Duodenal mucosa (tissue), 2 donors: ENCODE results near the gene PHACTR4.
A peak's percentile ranks its signal among the peaks of the same experiment; 100 is the strongest.
"Not testable (repeated sequence)": the region's sequence is repeated elsewhere in the genome, so short reads cannot be mapped to it uniquely, and the experiment has no call there.

Experiments used
- H3K27ac ChIP-seq: one replicate; pipeline ENCODE4 v1.7.0; 2013; ENCODE audit warnings: low read depth, low read length
- H3K27me3 ChIP-seq, 2 donors: one replicate each; pipeline ENCODE4 v1.7.0; 2013; ENCODE audit warnings: low read length in 2 of 2, control low read depth in 1 of 2; ENCODE audit not compliant: insufficient read depth in 2 of 2, control insufficient read depth in 1 of 2
- H3K36me3 ChIP-seq, 2 donors: one replicate each; pipeline ENCODE4 v1.7.0; 2013; ENCODE audit warnings: low read length in 2 of 2, control low read depth in 1 of 2; ENCODE audit not compliant: insufficient read depth in 2 of 2, control insufficient read depth in 1 of 2
- H3K4me1 ChIP-seq, 2 donors: one replicate each; pipeline ENCODE4 v1.7.0; 2013; ENCODE audit warnings: low read length in 2 of 2, control low read depth in 1 of 2; ENCODE audit not compliant: insufficient read depth in 2 of 2, control insufficient read depth in 1 of 2
- H3K4me3 ChIP-seq, 2 donors: one replicate each; pipeline ENCODE4 v1.7.0; 2013; ENCODE audit warnings: low read length in 2 of 2, low read depth in 1 of 2
- H3K9ac ChIP-seq, 2 donors: one replicate each; pipeline ENCODE4 v1.7.0; 2013; ENCODE audit warnings: low read length in 2 of 2, low read depth in 1 of 2
- H3K9me3 ChIP-seq, 2 donors: one replicate each; pipeline ENCODE4 v1.7.0; 2013; ENCODE audit warnings: low read length in 2 of 2, control low read depth in 1 of 2; ENCODE audit not compliant: control insufficient read depth in 1 of 2

PHACTR4 gene

GRCh38 chr1:28340221-28340974 lies 29.1 kb upstream of the PHACTR4 start:
- Histone ChIP-seq H3K9me3 (no peaks in the 10 kb centered on the region), H3K36me3 (peaks cover 0 to 4% of the 10 kb centered on the region in 2 donors), H3K9ac (no peak overlapping the region), H3K27me3 (no peaks in the 10 kb centered on the region), H3K4me1 (no peaks in the 10 kb centered on the region), H3K27ac (no peak overlapping the region), H3K4me3 (no peak overlapping the region)

- H3K4me1 ChIP-seq = no peaks in the 10 kb centered on the region
- H3K36me3 ChIP-seq = no peaks in the 10 kb centered on the region
- H3K4me3 ChIP-seq = no peak overlapping the region
- H3K9me3 ChIP-seq = no peaks in the 10 kb centered on the region
- no peaks in the 10 kb centered on the region for H3K27me3 ChIP-seq
- no peak overlapping the region for H3K27ac ChIP-seq
- no peak overlapping the region for H3K9ac ChIP-seq
Observed at GRCh38 chr1:28341591-28341990, 27.9 kb upstream of the PHACTR4 start.

GRCh38 chr1:28343405-28343804 lies 26.1 kb upstream of the PHACTR4 start:
- H3K27ac ChIP-seq = no peak overlapping the region
- no peaks in the 10 kb centered on the region for H3K4me1 ChIP-seq
- no peaks in the 10 kb centered on the region for H3K27me3 ChIP-seq
- no peaks in the 10 kb centered on the region for H3K9me3 ChIP-seq
- no peaks in the 10 kb centered on the region for H3K36me3 ChIP-seq
- H3K4me3 ChIP-seq = no peak overlapping the region
- no peak overlapping the region for H3K9ac ChIP-seq

GRCh38 chr1:28353248-28353810 lies 16.2 kb upstream of the PHACTR4 start:
- not testable (repeated sequence) for H3K27ac ChIP-seq, H3K4me1 ChIP-seq, H3K9me3 ChIP-seq, H3K9ac ChIP-seq, H3K36me3 ChIP-seq, H3K4me3 ChIP-seq, H3K27me3 ChIP-seq

GRCh38 chr1:28354121-28354520 lies 15.4 kb upstream of the PHACTR4 start:
- H3K36me3 ChIP-seq = no peaks in the 10 kb centered on the region
- no peak overlapping the region for H3K4me3 ChIP-seq
- H3K27ac ChIP-seq = no peak overlapping the region
- no peaks in the 10 kb centered on the region for H3K9me3 ChIP-seq
- H3K9ac ChIP-seq = no peak overlapping the region
- peaks cover 0 to 4% of the 10 kb centered on the region in 2 donors for H3K4me1 ChIP-seq
- H3K27me3 ChIP-seq = no peaks in the 10 kb centered on the region

- H3K27ac ChIP-seq = no peak overlapping the region
- no peaks in the 10 kb centered on the region for H3K36me3 ChIP-seq
- no peak overlapping the region for H3K9ac ChIP-seq
- H3K27me3 ChIP-seq = no peaks in the 10 kb centered on the region
- peaks cover 0 to 4% of the 10 kb centered on the region in 2 donors for H3K4me1 ChIP-seq
- H3K4me3 ChIP-seq = no peak overlapping the region
- no peaks in the 10 kb centered on the region for H3K9me3 ChIP-seq
Observed at GRCh38 chr1:28358716-28359115, 10.8 kb upstream of the PHACTR4 start.

GRCh38 chr1:28359592-28360239 lies 9.8 kb upstream of the PHACTR4 start:
- Histone ChIP-seq H3K9ac (no peak overlapping the region), H3K4me3 (no peak overlapping the region), H3K27ac (no peak overlapping the region), H3K4me1 (no peaks in the 10 kb centered on the region), H3K9me3 (no peaks in the 10 kb centered on the region), H3K36me3 (no peaks in the 10 kb centered on the region), H3K27me3 (no peaks in the 10 kb centered on the region)

GRCh38 chr1:28364888-28365287 lies 4.7 kb upstream of the PHACTR4 start:
- Histone ChIP-seq H3K27me3 (no peaks in the 10 kb centered on the region), H3K27ac (no peak overlapping the region), H3K9ac (no peak overlapping the region), H3K36me3 (no peaks in the 10 kb centered on the region), H3K4me1 (peaks cover 7 to 13% of the 10 kb centered on the region in 2 donors), H3K4me3 (no peak overlapping the region), H3K9me3 (no peaks in the 10 kb centered on the region)

GRCh38 chr1:28365864-28366263 lies 3.7 kb upstream of the PHACTR4 start:
- Histone ChIP-seq H3K4me1 (peaks cover 11 to 13% of the 10 kb centered on the region in 2 donors), H3K27ac (no peak overlapping the region), H3K9me3 (no peaks in the 10 kb centered on the region), H3K36me3 (no peaks in the 10 kb centered on the region), H3K4me3 (no peak overlapping the region), H3K9ac (no peak overlapping the region), H3K27me3 (no peaks in the 10 kb centered on the region)

- H3K9ac ChIP-seq, H3K27me3 ChIP-seq, H3K36me3 ChIP-seq, H3K9me3 ChIP-seq, H3K27ac ChIP-seq: not testable (repeated sequence)
- H3K4me1 ChIP-seq = peaks cover 12 to 15% of the 10 kb centered on the region in 2 donors
- H3K4me3 ChIP-seq = peak overlapping the region in 1 of 2 donors; percentile 93
Observed at GRCh38 chr1:28368608-28369007, 932 bp upstream of the PHACTR4 start.
